DOHH2 (cell line): ENCODE data around the gene ONECUT3.

ENCODE experiments used
- CTCF ChIP-seq: fragments of 200-600 bp; sonication (generic); IDR thresholded peaks from one replicate; pipeline ENCODE4 v1.5.1; 2014; ENCODE audit warnings: antibody characterized with exemption, mild to moderate bottlenecking, low read depth, low read length; ENCODE audit not compliant: poor library complexity, severe bottlenecking
- EZH2phosphoT487 ChIP-seq: fragments of 200-600 bp; sonication (generic); IDR thresholded peaks from 2 replicates; pipeline ENCODE4 v1.6.1; 2017; ENCODE audit warnings: borderline replicate concordance, mild to moderate bottlenecking, antibody characterized with exemption, low read length, moderate library complexity, mixed read lengths

GRCh38 chr19:1799695-1800342 is 46.5 kb downstream of the ONECUT3 start:
- TF ChIP-seq CTCF (no peak), EZH2phosphoT487 (no peak)
